NCI-H2029 (cell line): ENCODE data around the gene SVBP.
"Not testable (repeated sequence)": the region's sequence is repeated elsewhere in the genome, so short reads cannot be mapped to it uniquely, and the experiment has no call there.

Experiments used
- DNase-seq: peaks from one replicate; lab custom pipeline; 2025; lab: John Stamatoyannopoulos, UW

The SVBP gene, protein sequence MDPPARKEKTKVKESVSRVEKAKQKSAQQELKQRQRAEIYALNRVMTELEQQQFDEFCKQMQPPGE

DNA sequence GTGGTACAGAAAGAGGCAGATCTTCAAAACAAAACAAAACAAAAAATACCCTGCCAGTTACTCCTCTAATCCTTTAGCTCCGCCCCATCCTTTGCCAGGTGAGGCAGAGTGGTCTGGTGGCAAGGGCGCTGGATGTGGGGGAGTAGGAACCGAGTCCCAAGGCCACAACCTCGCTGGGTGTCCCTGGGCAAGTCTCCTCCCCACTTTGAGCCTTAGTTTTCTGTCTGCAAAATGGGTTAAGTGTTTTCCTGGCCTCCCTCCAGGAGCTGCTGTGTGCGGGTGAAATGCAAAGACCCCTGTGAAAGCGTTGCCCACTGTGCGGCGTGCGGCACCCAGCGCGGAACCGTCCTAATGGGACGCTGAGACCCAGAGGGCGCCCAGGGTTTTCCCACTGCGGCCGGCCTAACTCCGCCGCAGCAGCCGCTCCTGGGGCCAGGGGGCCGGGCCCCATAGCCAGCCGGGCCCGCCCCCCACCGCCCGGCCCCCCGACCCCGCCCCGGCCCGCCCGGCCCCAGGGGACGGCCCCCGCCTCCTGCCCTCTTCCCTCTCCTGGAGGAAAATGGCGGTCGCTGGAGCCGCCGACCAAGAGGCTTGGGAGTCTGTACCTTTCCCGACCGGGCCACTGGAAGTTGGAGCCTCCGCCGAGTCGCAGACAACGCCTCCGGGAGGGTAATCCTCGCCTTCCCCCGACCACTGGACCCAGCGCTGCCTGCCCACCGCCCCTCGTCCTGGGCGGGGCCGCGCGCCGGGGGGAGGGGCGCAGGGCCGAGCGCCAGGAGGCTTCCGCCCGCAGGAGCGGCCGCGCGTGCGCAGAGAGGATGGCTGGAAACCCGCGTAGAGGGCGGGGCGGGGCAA lies at the start of gene SVBP, which contains the start of gene ERMAP:
SVBP (minus strand) TSS at position 813 of the 855 bp plus-strand sequence. CDS start 853 bp downstream, outside the sequence.
ERMAP (plus strand) TSS at position 538 of the 855 bp plus-strand sequence. CDS start 13,327 bp downstream, outside the sequence.
- peak; percentile 94 for DNase-seq

DNA sequence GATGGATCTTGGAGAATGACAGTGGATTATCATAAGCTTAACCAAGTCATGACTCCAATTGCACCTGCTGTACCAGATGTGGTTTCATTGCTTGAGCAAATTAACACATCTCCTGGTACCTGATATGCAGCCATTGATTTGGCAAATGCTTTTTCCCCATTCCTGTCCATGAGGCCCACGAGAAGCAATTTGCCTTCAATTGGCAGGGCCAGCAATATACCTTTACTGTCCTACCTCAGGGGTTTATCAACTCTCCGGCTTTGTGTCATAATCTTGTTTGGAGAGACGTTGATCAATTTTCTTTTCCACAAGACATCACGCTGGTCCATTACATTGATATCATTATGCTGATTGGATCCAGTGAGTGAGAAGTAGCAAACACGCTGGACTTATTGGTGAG lies 49.4 kb upstream of the SVBP start:
- DNase-seq: no peak

DNA sequence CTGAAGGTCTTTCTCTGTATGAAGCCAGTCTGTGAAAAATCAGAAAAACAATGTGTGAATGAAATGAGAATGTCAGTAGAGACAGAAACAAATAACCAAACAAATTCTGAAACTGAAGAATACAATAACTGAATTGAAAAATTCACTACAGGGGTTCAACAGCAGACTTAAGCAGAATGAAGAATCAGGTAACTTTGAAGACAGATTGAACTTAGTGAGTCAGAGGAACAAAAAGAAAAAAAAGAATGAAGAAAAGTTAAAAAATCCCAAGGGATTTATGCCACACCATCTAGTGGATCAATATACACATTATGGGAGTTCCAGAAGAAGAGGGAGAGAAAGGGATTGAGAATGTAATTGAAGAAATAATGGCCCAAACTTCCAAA lies 43.8 kb upstream of the SVBP start:
- DNase-seq: no peak

DNA sequence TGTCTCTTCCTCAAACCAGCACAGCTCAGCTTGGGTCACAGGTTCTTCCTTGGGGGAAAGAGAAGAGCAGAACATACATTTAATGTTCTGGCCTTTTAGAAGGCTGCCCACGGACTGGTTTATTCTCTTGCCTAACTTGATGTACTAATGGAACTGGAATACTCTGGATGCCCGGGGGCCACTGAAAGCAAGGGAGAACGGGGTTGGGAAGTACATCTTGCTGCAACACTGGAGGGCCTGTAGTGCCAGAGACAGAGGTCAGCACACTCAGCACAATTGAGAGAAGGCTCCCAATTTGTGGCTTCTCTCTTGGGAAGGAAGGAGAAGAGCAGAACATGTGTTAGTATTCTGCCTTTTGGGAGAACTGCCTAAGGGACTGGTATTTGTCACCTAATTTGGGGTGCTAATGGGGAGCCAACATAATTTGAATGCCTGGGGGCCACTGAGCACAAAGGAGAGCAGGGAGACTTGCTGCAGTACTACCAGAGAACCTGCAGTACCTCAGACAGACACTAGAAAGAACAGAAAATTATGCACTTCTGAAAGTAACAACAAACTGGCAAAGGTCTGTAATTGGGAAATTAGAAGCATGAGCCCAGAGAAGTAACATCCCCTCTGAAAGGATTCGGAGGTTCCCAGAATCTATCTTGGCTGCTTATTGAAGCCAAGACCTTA lies 43.3 kb upstream of the SVBP start:
- DNase-seq: no peak

DNA sequence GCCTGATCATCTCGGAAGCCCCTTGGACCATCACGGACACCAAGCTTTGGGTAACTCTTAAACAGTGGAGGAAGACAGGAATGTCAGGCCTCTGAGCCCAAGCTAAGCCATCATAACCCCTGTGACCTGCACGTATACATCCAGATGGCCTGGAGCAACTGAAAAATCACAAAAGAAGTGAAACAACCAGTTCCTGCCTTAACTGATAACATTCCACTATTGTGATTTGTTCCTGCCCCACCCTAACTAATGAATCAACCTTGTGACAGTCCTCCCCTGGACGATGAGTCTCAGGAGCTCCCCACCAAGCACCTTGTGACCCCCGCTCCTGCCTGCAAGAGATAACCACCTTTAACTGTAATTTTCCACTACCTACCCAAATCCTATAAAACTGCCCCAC lies 42.2 kb upstream of the SVBP start:
- DNase-seq: not testable (repeated sequence)

DNA sequence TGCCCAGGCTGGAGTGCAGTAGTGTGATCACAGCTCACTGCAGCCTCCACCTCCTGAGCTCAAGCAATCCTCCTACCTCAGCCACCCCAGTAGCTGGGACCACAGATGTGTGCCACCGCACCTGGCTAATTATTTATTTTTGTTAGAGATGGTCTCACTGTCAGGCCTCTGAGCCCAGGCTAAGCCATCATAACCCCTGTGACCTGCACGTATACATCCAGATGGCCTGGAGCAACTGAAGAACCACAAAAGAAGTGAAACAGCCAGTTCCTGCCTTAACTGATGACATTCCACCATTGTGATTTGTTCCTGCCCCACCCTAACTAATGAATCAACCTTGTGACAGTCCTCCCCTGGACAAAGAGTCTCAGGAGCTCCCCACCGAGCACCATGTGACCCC lies 39.4 kb upstream of the SVBP start:
- not testable (repeated sequence) for DNase-seq

DNA sequence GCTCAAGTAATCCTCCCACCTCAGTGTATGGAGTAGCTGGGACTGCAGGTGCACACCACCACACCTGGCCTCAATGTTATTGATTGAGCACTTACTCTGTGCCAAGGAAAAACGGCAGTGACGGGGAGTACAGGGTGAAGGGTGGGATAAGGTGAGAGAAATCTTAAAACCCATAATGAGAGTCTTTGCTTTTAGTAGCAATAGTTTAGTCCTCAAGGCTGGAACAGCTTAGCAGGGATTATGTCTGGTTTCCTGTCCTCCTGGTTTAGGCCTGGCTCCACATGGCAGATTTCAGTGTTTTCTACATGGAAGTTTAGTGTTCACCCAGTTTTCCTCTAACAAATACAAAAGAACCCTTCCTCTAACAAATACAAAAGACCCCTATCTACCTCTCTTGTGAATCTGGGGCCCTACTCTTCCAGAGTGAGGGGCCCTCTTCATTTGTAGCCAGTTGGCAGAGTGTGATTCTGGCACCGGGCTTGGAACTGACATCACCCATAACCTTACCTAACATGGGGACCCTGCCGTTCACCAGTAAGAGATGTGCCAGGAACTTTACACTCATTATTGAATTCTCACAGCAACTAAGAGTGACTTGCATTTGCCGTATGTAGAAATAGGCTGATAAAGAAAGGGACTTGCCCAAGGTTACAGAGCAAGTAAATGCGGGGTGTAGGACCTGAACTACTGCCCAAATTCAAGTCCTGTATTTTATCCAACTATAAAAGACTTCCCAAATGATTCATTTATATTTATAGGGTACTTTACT lies 36.1 kb upstream of the SVBP start:
- no peak for DNase-seq

DNA sequence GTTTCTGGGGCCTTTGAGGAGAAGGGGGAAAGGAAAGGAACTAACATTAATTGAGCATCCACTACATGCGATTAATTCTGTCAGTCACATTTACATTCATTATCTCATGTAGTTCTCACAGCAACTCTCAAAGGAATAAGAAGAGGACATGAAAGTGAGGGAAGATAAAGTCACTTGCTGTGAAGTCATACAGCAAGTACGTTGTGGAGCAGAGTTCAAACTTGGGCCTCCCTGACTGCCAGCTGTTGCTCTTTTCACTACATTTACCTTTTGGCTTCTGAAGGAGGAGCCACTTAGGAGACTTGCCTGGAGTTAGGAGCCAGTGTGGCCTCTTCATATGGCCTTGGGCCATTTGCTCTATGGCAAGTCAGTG lies 35.4 kb upstream of the SVBP start:
- DNase-seq: no peak

DNA sequence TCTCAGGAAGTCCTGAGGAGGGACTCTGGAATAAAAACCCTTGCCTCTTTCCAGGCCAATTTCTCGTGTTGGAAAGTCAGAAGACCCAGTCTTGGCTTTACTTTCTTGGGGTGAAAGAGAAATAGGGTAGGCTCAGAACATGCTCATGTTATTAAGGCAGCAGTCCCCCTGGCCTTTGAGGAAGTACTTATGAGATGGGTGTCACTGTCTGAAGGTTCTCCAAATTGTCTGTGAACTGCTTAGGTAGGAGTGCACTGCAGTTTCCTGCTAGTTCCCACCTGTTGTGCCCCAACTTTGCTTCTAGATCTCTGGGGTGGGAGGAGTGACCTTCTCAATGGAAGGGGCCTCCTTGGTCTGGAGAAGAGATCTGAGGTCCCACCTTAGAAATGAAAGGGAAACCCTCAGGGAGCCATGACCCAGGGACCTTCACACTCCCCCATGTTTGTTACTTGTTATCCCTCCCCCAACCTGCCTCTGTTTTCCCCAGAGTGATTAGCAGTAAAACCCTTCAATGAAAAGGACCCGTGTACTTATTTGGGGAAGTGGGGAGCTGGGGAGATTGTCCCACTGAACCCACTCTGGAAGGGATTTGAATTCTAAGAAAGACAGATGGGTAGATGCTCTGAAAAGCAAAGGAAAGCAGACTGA lies 34.9 kb upstream of the SVBP start:
- DNase-seq: no peak

DNA sequence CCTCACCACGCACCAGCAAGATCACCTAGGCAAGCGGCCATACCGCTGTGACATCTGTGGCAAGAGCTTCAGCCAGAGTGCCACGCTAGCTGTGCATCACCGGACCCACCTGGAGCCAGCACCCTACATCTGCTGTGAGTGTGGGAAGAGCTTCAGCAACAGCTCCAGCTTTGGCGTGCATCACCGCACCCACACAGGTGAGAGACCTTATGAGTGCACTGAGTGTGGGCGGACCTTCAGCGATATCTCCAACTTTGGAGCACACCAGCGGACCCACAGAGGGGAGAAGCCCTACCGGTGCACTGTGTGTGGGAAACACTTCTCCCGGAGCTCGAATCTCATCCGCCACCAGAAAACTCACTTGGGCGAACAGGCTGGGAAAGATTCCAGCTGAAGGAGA lies 34.2 kb upstream of the SVBP start:
- no peak for DNase-seq

DNA sequence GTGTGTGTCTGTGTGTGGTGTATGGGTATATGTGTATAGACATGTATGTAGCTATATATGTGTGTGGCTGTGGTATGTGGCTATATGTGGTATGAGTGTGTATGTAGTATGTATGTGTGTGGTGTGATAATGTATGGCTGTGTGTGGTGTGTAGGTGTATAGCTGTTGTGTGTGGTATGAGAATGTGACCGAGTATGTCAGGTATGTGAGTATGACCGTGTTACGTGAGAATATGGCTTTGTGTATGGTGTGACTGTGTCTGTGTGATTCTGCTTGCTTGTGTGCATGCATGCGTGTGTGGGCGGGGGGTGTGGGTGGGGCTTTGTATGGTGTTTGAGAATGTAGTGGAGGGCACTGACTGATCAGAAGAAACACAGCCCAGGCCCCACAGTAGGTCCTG lies 32.7 kb upstream of the SVBP start:
- no peak for DNase-seq

DNA sequence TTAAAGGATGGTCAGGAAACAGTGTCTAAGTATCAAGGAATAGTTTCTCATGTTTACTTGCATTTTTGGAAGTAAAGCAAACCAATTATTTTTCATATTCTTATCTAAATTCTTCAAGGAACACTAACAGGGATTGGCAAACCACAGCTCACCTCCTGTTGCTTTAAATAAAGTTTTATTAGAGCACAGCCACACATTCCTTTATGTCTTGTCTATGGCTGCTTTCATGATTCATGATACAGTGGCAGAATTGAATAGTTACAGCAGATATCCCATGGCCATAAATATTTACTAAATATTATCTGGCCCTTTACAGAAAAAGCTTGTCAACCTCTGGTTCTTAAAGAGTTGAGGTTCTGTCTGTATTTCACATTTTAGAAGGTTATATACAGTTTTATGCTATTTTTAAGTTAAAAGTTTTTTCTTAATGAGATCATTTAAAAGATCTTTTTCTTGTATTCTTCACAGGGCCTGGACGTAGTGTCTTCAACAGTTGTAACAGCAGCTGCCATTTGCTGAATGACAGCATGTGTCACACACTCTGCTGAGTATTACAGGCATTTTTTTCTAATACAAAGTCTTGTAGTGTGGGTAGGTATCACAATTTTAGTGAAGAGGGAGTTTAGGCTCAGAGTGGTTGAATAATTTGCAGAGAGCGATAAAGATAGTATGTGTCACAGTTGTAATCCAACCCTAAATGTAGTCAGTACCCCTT lies 31.8 kb upstream of the SVBP start:
- no peak for DNase-seq

DNA sequence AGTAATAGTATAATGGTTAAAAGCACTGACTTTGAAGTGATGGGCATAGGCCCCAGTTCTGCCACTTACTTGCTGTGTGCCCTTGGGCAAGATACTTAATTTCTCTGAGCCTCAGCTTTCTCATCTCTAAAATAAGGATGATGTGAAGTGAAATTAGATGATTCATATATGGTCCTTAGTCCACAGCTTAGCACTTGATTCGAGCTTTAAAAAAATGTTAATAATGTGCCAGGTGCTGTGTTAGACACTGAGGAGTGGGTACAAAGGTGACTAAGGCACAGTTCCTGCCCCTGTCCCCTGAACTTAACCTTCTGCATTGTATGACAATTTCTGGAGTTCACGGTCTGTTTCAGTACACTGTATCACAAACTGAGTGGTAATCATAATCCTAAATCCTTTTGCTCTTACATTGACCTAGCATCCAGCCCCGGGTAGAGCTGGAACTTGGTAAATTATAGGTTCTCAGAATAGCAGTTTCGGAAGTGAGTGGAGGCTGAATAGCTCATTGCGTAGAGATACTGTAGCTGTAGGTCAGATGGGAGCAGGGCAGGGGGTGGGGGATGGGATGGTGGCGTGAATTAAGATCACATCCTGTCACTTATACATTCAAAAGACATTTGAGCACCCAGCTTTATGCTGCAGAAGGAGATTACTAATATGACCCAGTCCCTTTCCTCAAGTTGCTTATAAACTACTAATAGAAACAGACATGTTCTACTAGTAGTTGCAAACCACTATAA lies 30.7 kb upstream of the SVBP start:
- DNase-seq: no peak

DNA sequence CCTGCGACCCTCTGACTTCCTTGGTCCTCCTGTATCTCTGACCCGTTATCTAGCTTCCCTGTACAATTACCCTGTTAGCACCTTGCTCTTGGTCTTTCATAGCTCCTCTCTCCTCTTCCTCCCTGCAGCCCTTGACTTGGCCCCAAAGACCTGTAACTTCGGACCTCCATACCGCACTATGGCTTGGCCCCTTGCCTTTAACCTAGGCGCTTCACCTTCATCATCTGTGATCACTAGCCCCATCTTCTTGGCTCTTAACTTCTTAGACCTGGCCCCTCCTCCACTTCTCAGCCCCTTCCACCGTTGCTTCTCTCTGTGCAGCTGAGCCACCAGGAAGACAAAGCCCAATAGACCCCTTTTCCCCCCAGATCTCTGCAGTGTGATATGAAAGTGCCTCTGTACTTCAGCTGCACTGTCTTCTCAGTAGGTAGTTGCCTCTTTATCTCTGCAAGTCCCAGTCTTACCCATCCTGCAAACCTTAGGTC lies 30.0 kb upstream of the SVBP start:
- DNase-seq: no peak

DNA sequence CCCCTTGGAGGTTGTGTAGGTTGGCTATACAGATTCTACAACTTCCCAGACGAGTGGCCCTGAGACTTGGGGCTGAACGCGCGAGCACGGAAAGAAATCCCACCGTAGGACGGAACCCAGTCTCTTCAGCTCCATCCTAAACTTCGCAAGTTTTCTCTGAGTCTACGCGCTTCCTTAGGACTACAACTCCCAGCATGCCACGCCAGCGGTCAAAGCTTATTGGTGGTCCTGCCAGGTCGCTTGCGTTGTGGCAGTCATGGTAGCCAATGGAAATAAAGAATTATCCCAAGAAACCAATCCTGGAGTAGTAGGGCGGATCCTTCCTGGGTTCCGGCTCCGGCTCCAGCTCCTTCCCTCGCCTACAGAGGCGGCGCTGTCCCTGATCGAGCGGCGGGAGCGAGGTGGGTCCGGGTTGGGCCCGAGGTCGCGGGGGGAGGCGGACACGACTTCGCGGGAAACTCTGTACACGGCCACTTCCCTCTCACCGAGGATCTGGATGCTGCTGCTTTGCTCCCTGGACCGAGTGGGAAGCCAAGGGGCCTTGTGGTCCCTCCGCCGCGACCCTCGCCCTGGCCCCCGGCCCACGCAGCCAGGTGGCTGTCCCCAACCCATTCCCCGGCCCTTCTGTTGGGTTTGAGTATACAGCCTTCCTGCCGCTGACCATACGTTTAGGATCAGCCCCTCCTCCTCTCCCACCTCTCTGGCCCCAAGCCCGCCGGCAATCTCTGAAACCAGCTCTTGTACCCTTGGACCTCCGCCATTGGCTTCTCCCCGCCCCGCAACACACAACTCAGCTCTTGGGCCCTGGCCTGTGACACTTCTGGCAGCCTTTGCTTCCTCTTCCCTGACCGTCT lies 29.3 kb upstream of the SVBP start, which contains the start of gene ZNF691:
ZNF691 (plus strand) TSS at position 357 of the 854 bp plus-strand sequence. CDS start 3,046 bp downstream, outside the sequence.
- peak; percentile 99 for DNase-seq

DNA sequence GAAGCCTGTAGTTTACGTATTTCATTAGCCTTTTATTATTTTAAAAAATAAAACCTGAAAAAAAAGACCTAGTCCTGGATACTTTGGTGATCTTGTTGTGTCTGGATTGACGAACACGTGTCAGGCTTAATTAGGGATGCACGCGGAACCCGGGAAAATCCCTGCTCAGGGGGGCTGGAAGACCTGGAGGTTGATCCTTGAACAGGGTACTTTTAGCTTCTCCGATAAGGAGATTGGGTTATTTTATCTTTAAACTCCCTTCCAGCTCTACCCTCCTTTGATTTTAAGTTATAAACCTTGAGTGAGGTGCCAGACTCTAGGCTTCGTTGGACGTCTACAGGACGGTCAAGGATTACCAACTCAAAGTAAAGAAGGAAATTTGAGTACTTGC lies 28.7 kb upstream of the SVBP start:
- DNase-seq: no peak

DNA sequence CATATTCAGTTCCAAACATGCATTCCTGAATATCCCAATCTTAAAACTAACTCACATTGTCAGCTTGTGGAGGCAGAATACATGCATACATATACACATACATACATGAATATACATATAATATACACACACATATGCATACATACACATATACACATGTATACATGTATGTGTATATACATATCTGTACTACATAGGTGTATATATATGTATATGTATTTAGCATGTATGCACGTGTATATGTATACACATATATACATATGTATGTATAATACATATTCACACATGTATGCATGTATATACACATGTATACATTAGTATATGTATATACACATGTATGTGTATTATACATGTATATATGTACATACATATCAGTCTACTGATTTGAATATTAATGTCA lies 28.0 kb upstream of the SVBP start:
- DNase-seq: no peak

DNA sequence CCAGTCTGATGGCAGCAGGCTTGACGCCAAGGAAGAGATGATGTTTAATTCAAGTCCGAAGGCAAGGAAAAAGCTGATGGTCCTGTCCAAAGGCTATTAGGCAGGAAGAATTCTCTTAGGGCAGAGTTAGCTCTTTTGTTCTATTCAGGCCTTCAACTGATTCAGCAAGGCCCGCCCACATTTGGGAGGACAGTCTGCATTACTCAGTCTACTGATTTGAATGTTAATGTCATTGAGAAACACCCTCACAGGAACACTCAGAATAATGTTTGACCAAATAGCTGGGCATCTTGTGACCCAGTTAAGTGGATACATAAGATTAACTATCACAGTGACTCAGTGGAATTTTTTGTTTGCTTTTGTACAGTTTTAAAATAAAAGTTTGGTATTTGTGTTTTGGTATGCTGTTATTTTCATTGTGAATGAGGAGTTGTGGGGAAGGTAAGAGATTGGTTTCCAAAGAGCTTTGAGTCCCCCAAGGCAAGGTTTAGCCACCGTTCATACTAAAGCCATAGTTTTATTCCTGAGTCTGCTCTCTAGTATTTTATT lies 27.5 kb upstream of the SVBP start:
- no peak for DNase-seq
